ENCODE results near the gene FAM209A.
A peak's percentile ranks its signal among the peaks of the same experiment; 100 is the strongest.

FAM209A gene

GRCh38 chr20:56504373-56505005 lies 20.1 kb upstream of the FAM209A start:
- Histone ChIP-seq H3K36me3 (ENCODE audit: control insufficient read depth, insufficient read depth, low read length) (peaks cover 3% of the 10 kb centered on the region), H3K27me3 (replicated peaks; ENCODE audit: control insufficient read depth, insufficient read depth, low read length) (no peaks in the 10 kb centered on the region), H3K4me3 (replicated peaks; ENCODE audit: low read depth, low read length) (no peak overlapping the region)
- DNase-seq (ENCODE audit: extremely low read depth, insufficient read length) = no peak
- TF ChIP-seq CTCF (IDR thresholded peaks at IDR 0.05; ENCODE audit: insufficient read depth, low read length, poor library complexity, severe bottlenecking) = peak; percentile 41

- H3K27me3 ChIP-seq (replicated peaks; ENCODE audit: control insufficient read depth, insufficient read depth, low read length) = no peaks in the 10 kb centered on the region
- no peak for DNase-seq (ENCODE audit: extremely low read depth, insufficient read length)
- no peak for TF ChIP-seq CTCF (IDR thresholded peaks at IDR 0.05; ENCODE audit: insufficient read depth, low read length, poor library complexity, severe bottlenecking)
- H3K4me3 ChIP-seq (replicated peaks; ENCODE audit: low read depth, low read length) = no peak overlapping the region
- peaks cover 3% of the 10 kb centered on the region for H3K36me3 ChIP-seq (ENCODE audit: control insufficient read depth, insufficient read depth, low read length)
Observed at GRCh38 chr20:56506103-56506502, 18.4 kb upstream of the FAM209A start.

- Histone ChIP-seq H3K4me3 (replicated peaks; ENCODE audit: low read depth, low read length) (no peak overlapping the region), H3K36me3 (ENCODE audit: control insufficient read depth, insufficient read depth, low read length) (peaks cover 9% of the 10 kb centered on the region), H3K27me3 (replicated peaks; ENCODE audit: control insufficient read depth, insufficient read depth, low read length) (no peaks in the 10 kb centered on the region)
- DNase-seq (ENCODE audit: extremely low read depth, insufficient read length) = no peak
- no peak for TF ChIP-seq CTCF (IDR thresholded peaks at IDR 0.05; ENCODE audit: insufficient read depth, low read length, poor library complexity, severe bottlenecking)
Observed at GRCh38 chr20:56511926-56512325, 12.6 kb upstream of the FAM209A start.

- H3K36me3 ChIP-seq (ENCODE audit: control insufficient read depth, insufficient read depth, low read length) = peaks cover 21% of the 10 kb centered on the region
- DNase-seq (ENCODE audit: extremely low read depth, insufficient read length) = no peak
- H3K4me3 ChIP-seq (replicated peaks; ENCODE audit: low read depth, low read length) = no peak overlapping the region
- H3K27me3 ChIP-seq (replicated peaks; ENCODE audit: control insufficient read depth, insufficient read depth, low read length) = no peaks in the 10 kb centered on the region
- no peak for TF ChIP-seq CTCF (IDR thresholded peaks at IDR 0.05; ENCODE audit: insufficient read depth, low read length, poor library complexity, severe bottlenecking)
Observed at GRCh38 chr20:56513161-56514150, 11.1 kb upstream of the FAM209A start.

- Histone ChIP-seq H3K27me3 (replicated peaks; ENCODE audit: control insufficient read depth, insufficient read depth, low read length) (no peaks in the 10 kb centered on the region), H3K4me3 (replicated peaks; ENCODE audit: low read depth, low read length) (no peak overlapping the region), H3K36me3 (ENCODE audit: control insufficient read depth, insufficient read depth, low read length) (peaks cover 29% of the 10 kb centered on the region)
- no peak for DNase-seq (ENCODE audit: extremely low read depth, insufficient read length)
- no peak for TF ChIP-seq CTCF (IDR thresholded peaks at IDR 0.05; ENCODE audit: insufficient read depth, low read length, poor library complexity, severe bottlenecking)
Observed at GRCh38 chr20:56516631-56517030, 7.9 kb upstream of the FAM209A start.
